DMS153 treated with DMSO at 0.1 percent for 48 hours (cell line): Measurements from ENCODE around the gene MCUB.
A peak's percentile ranks its signal among the peaks of the same experiment; 100 is the strongest.
"Not testable (repeated sequence)": the region's sequence is repeated elsewhere in the genome, so short reads cannot be mapped to it uniquely, and the experiment has no call there.

Source experiments
- DNase-seq: peaks from one replicate; lab custom pipeline; 2025; ENCODE audit not compliant: unreplicated experiment; lab: John Stamatoyannopoulos, UW

MCUB gene

DNA sequence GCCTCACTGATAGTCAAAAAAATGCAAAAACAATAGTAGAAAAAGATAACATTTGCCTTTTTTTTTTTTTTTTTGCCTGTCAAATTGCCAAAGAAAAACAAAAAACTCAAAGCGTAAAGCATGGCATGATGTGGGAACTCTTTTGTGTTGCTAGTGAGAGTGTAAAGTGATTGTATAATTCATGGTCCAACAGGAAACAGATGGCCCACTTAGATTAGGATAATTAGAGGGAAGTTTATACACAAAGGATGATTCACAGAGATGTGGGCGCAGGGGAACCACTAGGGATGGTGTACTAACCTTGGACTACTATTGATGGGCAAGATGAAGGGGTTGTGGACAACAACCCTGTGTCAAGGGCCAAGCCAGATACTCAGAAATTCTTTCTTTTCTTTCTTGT lies 16.4 kb downstream of the MCUB start:
- DNase-seq, result peak; percentile 6

- no peak for DNase-seq
Observed at GRCh38 chr4:109578846-109579245, 18.8 kb downstream of the MCUB start.

DNA sequence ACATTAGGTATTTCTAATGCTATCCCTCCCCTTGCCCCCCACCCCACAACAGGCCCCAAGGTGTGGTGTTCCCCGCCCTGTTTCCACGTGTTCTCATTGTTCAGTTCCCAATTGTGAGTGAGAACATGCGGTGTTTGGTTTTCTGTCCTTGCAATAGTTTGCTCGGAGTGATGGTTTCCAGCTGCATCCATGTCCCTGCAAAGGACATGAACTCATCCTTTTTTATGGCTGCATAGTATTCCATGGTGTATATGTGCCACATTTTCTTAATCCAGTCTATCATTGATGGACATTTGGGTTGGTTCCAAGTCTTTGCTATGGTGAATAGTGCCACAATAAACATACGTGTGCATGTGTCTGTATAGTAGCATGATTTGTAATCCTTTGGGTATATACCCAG lies 20.0 kb downstream of the MCUB start:
- DNase-seq, result not testable (repeated sequence)

DNA sequence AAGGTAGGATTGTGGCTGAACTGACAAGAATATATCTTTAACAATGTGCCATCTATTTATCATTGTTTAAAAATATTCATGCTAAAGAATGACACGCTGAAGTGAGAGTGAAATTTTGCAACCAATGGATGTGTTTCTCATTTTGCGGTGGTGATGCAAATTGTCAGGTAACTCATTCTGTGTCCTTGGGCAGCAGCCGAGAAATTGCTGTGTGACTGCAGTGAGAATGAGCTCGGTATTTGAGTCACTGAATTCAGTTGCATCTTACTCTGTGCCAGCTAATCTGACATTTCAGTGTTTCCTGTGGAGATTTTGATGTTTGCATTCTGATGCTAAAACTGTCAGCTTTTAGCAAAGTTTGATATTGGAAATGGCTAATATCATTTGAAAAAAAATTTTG lies 28.1 kb downstream of the MCUB start:
- no peak for DNase-seq

GRCh38 chr4:109589119-109589518 lies 29.1 kb downstream of the MCUB start:
- DNase-seq, result no peak

DNA sequence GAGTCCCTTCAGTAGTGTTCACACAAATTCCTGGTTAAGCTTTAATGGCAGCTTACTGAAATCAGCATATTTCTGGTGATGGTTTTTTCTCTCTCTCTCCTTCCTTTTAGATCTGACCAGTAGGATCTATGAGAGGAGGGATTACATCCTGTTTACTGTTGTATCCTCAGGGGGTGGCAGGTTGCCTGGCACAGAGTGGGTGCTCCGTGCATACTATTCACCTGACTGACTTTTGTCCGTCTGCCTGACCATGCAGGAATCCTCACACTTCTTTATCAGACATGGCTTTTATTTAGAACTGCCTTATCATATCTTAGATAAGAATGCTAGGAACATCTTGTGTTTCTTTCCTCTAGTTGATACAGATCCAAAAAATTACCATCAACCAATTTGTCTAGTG lies 29.6 kb downstream of the MCUB start:
- no peak for DNase-seq

GRCh38 chr4:109590905-109591304 lies 30.9 kb downstream of the MCUB start:
- no peak for DNase-seq

- no peak for DNase-seq
Observed at GRCh38 chr4:109592367-109592766, 32.3 kb downstream of the MCUB start.

DNA sequence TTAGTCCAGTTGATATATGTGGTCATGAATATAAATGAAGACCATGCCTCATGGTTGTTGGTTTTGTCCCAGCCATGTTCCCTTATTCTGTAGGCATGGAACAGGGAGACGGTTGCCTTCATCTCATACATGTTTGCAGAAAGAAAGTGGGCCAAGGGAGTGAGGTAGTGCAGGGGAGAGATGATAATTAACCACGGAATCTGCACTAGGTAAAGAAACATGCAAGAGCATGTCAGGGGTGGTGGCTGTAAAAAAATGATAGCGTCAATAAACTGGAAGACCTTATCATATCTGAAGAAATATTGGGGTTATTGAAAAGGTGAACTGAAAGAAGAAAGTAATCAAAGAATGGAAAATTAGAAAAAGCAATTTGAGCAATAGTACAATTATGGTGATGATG lies 35.1 kb downstream of the MCUB start:
- not testable (repeated sequence) for DNase-seq

DNA sequence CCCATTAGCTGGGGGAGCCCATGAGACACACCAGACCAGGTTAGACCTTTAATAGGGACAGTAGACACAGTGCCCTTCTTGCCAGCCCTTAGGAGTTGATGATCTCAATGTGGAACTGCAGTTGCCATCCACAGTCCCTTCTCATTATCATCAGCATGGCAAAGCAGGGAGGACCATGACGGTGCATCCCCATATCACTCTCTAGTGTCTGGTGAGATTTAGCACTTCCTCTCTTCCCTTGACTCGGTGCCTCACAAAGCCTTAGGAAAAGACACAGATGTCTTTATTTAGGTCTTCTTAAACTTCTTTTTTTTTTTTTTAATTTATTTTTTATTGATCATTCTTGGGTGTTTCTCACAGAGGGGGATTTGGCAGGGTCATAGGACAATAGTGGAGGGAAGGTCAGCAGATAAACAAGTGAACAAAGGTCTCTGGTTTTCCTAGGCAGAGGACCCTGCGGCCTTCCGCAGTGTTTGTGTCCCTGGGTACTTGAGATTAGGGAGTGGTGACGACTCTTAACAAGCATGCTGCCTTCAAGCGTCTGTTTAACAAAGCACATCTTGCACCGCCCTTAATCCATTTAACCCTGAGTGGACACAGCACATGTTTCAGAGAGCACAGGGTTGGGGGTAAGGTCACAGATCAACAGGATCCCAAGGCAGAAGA lies 36.5 kb downstream of the MCUB start:
- not testable (repeated sequence) for DNase-seq

- DNase-seq, result no peak
Observed at GRCh38 chr4:109599046-109599652, 39.1 kb downstream of the MCUB start.

DNA sequence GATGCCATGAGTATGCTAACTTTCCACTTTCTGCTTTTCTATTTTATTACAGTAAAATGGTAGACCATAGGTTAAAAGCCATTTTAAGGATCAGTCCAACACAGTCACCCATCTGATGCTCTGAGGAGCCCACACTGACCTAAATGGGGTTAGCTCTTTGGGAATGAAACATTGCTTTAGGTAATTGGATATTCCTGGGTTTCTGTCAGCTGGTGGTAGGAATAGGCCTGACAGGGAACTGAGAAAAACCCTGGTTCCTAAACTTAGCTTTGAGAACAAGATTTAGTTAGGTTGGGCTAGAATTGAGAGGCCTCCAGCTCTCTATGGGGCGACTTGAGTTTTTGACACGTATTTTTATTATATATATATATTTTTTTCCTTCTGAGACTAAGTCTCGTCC lies 40.4 kb downstream of the MCUB start:
- DNase-seq, result no peak

DNA sequence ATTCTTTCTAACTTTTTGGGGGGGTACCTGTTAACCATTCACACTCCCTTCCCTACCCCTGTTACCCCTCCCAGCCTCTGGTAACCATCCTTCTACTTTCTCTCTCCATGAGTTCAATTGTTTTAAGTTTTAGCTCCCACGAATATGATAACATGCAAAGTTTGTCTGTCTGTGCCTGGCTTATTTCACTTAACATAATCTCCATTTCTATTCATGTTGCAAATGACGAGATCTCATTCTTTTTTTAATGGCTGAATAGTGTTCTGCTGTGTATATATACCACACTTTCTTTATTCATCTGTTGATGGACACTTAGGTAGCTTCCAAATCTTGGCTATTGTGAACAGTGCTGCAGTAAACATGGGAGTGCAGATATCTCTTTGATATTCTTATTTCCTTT lies 41.3 kb downstream of the MCUB start:
- no peak for DNase-seq

DNA sequence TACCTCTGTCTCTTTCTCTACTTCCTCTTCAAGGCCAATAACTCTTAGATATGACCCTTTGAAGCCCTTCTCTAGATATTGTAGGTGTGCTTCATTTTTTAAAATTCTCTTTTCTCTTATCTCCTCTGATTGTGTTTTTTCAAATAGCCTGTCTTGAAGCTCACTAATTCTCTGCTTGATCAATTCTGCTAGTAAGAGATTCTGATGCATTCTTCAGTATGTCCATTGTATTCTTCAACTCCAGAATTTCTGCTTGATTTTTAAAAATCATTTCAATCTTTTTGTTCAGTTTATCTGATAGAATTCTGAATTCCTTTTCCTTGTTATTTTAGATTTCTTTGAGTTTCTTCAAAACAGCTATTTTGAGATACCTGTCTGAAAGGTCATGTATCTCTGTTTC lies 47.9 kb downstream of the MCUB start:
- DNase-seq, result no peak

DNA sequence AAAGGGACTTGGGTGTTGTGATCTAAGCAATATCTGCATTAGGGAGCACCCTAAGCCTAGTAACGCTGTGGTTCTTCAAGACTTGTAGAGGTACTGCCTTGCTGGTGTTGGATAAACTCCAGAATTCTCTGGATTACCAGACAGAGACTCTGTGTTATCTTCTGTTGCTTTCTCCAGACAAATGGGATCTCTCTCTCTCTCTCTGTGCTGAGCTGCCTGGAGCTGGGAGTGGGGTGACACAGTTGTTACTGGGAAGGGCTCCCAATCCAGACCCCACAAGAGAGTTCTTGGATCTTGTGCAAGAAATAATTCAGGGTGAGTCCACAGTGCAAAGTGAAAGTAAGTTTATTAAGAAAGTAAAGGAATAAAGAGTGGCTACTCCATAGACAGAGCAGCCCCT lies 48.8 kb downstream of the MCUB start:
- no peak for DNase-seq

DNA sequence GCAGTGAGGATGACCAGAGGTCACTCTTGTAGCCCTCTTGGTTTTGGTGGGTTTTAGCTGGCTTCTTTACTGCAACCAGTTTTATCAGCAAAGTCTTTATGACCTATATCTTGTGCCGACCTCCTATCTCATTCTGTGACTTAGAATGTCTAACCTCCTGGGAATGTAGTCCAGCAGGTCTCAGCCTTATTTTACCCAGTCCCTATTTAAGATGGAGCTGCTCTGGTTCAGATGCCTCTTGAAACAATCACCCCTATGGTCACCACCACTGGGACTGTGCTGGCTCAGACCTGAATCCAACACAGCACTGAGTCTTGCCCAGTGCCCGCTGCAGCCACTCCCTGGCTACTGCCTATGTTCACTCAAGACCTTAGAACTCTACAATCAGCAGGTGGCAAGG lies 49.4 kb downstream of the MCUB start:
- DNase-seq, result no peak

GRCh38 chr4:109610489-109610888 lies 50.4 kb downstream of the MCUB start:
- no peak for DNase-seq

DNA sequence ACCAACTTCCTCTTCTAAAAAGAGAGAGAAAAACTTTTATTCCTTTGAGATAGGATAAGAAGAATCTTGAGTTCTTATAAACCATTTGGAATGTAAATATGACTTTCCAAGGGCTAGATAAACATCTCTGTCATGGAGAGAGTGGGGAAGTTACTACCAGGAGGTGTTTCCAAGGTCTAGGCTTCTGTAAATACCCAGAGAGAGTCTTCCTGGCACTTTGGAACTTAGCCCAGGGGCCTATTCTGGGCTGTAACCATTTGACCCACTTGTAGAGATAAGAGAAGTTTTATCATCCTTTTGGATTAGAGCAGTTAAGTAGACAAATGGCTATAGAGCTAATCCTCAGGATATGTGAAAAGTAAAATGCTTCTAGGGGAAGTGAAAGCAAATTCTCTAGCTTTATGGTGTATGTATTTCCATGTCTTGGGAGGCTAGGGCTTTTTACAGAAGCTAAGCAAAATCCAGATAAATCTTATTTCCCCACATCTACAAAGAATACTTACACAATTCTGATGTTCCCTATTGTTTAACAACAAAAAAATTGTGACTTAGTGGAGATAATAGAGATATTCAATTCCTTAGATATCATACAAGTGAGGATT lies 51.1 kb downstream of the MCUB start:
- no peak for DNase-seq

GRCh38 chr4:109614015-109614414 lies 54.0 kb downstream of the MCUB start:
- no peak for DNase-seq

GRCh38 chr4:109614466-109614865 lies 54.4 kb downstream of the MCUB start:
- DNase-seq, result no peak

DNA sequence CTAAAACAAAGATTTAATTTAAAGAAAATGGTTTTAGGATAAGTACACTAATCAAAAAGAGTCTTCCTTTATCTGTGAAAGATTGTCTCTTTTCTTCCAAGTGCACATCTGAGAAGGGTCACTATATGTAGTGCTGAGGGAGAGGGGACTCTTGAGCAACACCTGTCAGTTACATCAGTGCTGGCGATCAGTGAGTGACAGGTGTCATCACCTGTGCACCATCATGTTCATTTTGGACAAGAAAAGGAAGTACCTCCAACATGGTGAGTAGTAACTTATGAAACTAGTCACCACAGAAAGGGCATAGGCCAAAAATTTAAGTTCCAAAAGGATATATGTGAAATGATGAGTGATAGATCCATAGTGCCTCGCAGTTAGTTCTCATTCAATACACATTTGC lies 55.7 kb downstream of the MCUB start:
- DNase-seq, result no peak

- DNase-seq, result no peak
Observed at GRCh38 chr4:109616243-109616642, 56.2 kb downstream of the MCUB start.

DNA sequence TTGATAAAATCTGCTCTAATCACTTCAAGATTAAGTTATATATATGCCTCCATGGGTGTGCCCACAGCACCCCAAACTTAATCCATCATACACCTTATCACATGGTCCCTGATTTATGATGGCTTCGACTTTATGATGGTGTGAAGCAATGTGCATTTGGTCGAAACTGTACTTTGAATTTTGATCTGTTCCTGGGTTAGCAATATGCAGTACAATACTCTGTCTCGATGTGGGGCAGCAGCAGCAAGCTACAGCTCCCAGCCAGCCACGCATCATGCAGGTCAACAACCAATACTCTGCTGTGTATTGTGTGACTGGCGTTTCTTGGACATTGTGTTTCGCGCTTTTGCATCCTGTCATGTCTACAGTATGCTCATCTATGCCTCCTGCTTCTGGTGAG lies 62.6 kb downstream of the MCUB start:
- no peak for DNase-seq
